ENCODE data around the gene MAN2A1. TPM values are rescaled to one million over a fixed set of nuclear protein-coding genes. Genes with fewer than 3 reads are reported as not detected.

Gene MAN2A1
- total RNA-seq, 1 donor from 2014 or later = 114 TPM

DNA sequence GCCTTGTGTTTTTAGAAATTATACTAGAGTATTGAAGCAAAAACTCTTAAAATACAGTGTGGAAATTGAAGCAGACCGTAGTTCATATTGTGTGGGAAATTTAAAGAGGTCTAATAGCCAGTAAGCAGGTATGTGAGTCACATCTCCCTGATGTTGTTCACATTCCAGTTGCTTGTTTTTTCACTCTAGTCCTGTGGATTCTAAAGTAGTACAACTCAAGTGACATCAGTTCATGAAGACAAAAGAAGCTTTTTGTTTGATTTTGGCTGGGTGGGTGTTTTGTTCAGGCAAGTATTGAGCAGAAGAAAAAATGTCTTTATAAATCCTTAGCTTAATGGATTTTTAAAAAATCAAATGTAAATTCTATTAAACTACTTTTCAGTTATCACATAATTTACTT is 216.2 kb downstream of the MAN2A1 start:
- no peak for DNase-seq (ENCODE audit: low read depth, low spot score)

DNA sequence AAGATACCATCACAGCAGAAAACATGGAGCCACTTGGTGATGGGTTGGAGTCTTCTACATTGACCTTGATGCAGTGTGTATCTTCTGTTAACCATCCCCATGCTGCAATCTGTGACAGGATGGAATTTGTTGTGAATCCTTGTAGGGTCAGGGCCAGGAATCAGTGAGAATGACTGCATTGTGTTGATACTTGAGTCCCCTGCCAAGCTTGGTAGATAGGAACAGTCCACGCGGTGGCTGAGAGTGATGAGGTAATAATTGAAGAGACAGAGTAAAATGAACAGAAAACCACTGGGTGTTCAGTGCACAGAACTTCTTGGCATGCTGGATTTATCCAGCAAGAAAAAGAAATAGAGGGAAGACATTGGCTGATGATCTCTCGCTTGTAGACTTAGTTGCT is 217.5 kb downstream of the MAN2A1 start:
- DNase-seq (ENCODE audit: low read depth, low spot score) = no peak

DNA sequence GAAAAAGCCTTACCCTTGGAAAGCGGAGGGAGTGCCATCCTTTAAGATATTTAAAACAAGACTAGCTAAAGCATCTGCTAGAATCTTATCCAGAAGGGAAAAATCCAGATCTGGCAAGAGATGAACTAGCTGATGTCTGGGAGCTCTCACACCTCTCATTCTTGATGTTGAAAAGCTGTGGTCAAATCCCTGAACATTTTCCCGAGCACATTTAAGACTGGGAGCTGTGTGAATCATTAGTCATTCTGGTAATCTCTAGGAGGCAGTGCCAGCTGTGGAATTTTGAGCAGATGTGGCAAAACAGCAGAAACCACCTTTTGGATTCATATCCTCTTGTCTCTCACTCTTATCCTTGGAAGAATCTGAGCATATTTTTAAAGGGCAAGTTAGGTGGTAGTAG is 218.0 kb downstream of the MAN2A1 start:
- no peak for DNase-seq (ENCODE audit: low read depth, low spot score)

DNA sequence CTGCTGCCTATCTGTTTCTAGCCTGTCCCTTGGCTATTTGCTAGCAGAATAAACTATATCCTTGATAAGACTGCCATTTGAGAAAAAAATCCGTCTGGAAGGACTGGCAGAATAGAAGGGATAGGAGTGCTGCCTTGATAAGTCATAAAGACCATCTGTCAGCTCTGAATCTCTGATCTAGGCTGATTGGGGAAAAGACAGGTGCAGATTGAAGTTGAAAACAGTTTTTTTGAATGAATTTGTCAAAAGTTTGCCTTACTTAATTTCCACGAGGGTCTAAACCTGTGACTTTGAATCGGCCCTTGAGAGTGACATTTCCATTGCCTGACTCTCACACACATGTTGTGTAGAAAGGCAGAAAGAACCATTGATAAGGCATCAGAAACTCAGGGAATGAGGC is 218.6 kb downstream of the MAN2A1 start:
- no peak for DNase-seq (ENCODE audit: low read depth, low spot score)

DNA sequence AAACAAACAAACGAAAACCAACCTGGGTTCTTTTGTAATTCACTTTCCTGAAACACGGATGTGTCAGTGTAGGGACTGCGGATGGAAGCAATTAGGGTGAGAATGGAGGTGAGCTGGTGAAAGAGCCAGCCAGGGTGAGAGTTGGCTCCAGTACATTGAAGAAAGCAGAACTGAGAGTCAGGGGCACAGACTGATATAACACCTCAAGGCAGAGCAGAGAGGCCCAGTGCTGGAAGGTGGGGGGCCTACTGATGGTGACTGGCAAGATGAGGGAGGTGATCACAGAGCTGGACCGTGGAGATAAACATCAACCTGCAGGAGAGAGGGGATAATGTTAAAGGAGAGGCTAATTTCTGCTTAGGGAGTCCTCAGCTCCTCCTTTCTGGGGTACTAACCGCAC is 221.1 kb downstream of the MAN2A1 start:
- no peak for DNase-seq (ENCODE audit: low read depth, low spot score)

DNA sequence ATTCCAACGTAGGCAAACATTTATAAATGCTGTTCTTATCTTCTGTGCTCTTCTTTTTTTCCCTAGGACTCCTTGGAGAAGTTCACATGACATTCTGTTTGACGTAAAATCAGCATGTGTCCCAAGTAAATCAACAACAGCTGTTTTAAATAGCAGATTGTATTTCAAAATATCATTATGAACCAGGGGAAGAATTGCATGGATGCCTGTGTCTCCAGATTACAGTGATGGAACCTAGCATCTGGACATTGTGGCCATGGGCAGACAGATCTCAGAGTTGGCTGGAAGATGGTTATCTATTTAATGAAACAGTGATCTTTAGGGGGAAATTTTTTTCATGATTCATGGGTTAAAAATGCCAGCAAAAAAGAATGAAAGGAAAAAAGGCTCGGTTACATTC is 222.0 kb downstream of the MAN2A1 start:
- DNase-seq (ENCODE audit: low read depth, low spot score) = no peak

DNA sequence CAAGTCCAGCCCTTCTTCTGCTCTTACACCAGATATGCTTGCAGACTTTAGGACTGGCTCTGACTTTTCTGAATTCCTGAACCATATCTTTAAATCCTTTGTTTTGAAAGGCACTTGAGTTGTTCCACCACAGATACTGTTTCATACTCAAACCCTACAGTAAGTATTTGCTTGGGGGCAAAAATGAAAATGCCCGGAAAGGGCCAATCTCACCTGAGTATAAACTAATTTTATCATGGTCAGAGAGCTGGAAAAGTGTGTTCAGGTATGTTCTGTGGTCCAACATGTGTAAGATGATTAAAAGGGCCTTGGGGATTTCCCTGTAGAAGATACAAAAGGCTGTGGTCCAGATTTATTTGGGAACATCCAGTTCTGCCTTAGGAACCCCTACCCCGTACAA is 225.2 kb downstream of the MAN2A1 start:
- no peak for DNase-seq (ENCODE audit: low read depth, low spot score)

DNA sequence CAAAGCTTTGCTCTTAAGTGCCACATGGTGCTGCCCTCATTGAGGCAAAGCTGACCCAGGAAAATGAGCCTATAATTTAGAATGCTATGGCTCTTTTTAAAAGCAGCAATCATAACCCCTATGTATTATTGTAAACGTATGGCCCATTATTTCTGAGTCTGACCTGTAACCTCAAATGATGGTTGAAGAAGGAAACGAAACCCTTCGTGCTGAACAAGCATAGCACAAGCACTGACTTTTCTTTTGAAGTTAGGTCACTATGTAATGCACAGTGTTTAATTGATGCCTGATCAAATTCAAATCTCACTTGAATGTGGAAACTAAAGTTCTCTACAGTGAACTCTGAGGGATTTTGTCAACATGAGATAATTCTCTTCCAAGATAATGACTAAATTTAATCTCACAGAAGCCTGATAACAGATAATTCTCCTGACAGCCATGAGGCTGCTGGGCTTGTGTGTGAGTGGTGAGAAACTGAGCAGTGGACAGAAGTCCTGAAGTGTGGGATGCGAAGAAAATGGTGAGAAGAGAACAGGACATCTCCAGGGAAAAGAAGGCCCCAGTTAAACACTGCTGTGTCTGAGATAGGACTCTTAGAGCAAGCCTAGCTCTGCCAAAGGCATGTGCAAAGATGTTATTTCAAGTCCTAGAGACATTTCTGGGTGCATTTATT is 226.9 kb downstream of the MAN2A1 start:
- no peak for DNase-seq (ENCODE audit: low read depth, low spot score)

Data from pulmonary artery endothelial cell (primary cell).